Sciatic nerve (tissue), 2 donors: ENCODE data around the gene ANKS1B. TPM values are rescaled to one million over a fixed set of nuclear protein-coding genes. Genes with fewer than 3 reads are reported as not detected.
"Not testable (repeated sequence)": the region's sequence is repeated elsewhere in the genome, so short reads cannot be mapped to it uniquely, and the experiment has no call there.

Source experiments
- ATAC-seq: fragments of 200-7000 bp; cut with Tn5 transposase; one replicate; pipeline ENCODE4 v1.9.1; 2020; ENCODE audit warnings: mild to moderate bottlenecking, moderate library complexity
- DNase-seq: peaks from one replicate; pipeline ENCODE4 v3.0.0-alpha.2; 2020; ENCODE audit warnings: low spot score
- intact Hi-C: fragments of 100-400 bp; cut with DNase I; formaldehyde crosslinking; loops from one replicate; pipeline ENCODE4 v1.14.2; 2022
- total RNA-seq: library from RNA; stranded (reverse); fragmentation: NEBNext Ultra II Directional; extraction: Animal tissue kit (Norgen Biotek cat#: 25700); gene quantifications from one replicate; pipeline ENCODE4 v1.2.1, GENCODE V29; 2021
- donor health status: DM: no; HTN: no; CAD: no.
- donor health status: DM: no; HTN: no; CAD: no.

The ANKS1B gene
- total RNA-seq, 1 donor from 2014 or later, result 20.8 TPM

- ATAC-seq (no peak), DNase-seq (no peak)
- intact Hi-C loops, result no loop called here
Observed at GRCh38 chr12:99906786-99907579, 77.8 kb downstream of the ANKS1B start.

GRCh38 chr12:99901181-99901580 is 83.6 kb downstream of the ANKS1B start:
- intact Hi-C loops, result no loop called here
- DNase-seq (no peak), ATAC-seq (no peak)

DNA sequence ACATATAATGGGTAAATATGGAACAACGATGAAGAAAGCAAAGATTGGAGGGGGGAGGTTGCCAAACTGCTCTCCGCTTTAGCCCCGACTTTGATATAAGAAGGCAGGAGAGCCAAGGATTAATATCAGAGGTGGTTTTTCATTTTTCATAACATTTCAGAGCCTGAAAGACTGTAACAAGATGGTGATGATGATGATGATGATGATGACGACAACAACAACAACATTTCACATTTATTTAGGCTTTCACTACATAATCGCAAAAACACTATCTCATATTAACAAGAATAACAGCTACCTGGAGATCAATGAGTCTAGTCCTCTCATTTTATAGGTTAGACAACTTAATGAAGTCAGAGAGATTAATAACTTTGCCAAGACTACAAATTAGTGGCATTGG is 86.1 kb downstream of the ANKS1B start:
- ATAC-seq, result no peak
- no peak for DNase-seq
- intact Hi-C loops, result no loop called here

DNA sequence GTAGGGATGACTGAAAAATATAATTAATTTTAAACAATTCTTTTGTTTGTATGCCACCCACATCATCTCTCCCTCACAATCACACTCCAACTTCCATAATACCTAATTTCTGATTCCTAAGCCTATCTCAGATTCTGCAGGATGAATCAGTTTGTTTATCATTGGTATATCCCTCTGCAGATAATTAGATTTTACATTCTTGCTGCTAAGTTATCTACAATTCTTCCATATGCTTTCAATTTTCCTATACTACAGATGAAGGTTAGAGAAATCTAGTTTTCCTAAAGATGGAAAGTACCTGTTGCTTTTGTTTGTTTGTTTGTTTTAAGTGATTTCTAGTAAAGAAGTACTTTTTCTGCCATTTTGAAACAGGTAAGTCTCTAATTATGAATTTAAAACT is 105.3 kb downstream of the ANKS1B start:
- intact Hi-C loops, result no loop called here
- ATAC-seq (no peak), DNase-seq (no peak)

DNA sequence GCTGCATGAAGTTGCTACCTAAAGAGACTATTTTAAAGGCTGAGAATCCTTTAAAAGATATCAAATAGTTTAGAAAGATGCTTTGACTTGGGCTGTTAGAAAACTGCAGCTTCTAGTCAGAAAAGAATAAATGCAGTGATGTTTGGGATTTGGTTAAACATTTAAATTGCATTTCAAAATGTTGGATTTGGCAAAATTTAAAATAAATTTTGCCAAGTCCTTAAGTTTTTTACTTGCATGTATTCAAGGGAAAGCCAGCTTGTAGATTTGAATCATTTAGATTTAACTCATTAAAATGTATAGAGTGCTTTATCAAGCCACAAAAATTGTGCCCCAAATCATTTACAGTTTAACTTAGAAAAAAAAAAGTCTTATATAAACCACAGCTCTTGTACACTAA is 109.7 kb downstream of the ANKS1B start:
- intact Hi-C loops, result no loop called here

GRCh38 chr12:99870085-99870484 is 114.7 kb downstream of the ANKS1B start:
- intact Hi-C loops, result no loop called here
- DNase-seq (no peak), ATAC-seq (no peak)

More for the DNA sequence above, 109.7 kb downstream of the ANKS1B start:
- DNase-seq (no peak), ATAC-seq (no peak)

- intact Hi-C loops, result loop anchor here (5.0 kb wide), 1 partner anchor 1594 kb away; no protein-coding TSS in a partner anchor
- DNase-seq (no peak), ATAC-seq (no peak)
Observed at GRCh38 chr12:99861731-99862130, 123.0 kb downstream of the ANKS1B start.

GRCh38 chr12:99859126-99859525 is 125.6 kb downstream of the ANKS1B start:
- no peak for DNase-seq
- ATAC-seq, result no peak
- intact Hi-C loops, result no loop called here

DNA sequence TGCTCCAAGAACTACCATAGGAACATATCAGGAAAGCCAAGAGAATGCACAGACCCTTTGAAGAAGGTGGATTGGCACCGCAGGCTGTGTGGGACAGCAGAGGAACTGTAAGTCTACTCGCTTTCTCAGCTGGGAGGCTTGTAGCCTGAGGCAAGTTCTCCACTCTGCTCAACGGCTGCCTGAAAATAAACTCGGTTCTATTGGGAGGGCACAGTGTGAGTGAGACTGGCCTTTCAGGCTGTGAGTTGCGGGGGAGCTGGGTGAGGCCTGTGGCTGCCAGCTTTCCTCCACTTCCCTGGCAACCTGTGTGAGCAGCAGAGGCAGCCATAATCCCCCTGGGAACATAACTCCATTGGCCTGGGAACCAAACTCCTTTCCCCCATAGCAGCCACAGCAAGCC is 132.1 kb downstream of the ANKS1B start:
- intact Hi-C loops, result no loop called here
- ATAC-seq, result no peak
- DNase-seq, result no peak

DNA sequence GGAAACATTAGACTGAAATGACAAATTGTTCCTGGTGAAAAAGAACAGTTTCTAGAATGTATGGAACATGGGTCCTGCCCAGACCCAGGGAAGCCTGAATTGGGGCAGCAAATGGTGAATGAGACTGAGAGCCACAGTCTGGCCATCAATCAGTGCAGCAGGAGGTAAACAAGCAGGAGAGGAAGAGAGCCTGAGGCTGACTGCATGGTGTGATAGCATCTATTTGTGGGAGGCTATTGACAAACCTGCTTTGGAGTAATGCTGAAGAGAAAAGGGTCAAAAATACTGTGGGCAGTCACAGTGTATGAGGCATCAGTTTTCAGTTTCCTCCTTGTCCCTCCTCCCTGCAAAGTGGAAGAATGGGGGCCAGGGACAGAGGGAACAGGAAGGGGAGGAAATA is 136.8 kb downstream of the ANKS1B start:
- ATAC-seq (no peak), DNase-seq (no peak)
- intact Hi-C loops, result no loop called here

GRCh38 chr12:99834710-99835109 is 150.0 kb downstream of the ANKS1B start:
- ATAC-seq (no peak), DNase-seq (no peak)
- intact Hi-C loops, result no loop called here

DNA sequence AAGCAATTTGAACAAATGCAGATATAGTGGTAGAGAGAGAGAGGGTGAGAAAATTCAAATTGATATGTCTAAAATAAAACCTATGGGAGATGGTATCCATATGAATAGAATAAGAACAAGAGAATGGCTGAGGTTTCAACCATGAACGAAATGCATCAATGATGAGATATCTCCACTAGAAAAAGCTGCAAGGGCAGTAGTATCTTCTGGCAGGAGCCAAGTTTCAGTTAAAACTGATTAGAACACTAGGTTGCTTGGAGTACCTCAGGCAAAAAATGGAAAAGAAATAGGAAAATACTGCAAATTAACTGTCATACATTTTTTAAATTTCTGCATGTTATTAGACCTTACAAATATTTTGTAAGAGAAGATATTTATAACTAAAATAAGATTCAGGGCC is 151.3 kb downstream of the ANKS1B start:
- no peak for ATAC-seq
- intact Hi-C loops, result no loop called here
- DNase-seq, result no peak

GRCh38 chr12:99824900-99825542 is 159.7 kb downstream of the ANKS1B start:
- ATAC-seq (no peak), DNase-seq (no peak)
- intact Hi-C loops, result no loop called here

- intact Hi-C loops, result no loop called here
- no peak for DNase-seq
- no peak for ATAC-seq
Observed at GRCh38 chr12:99822273-99822672, 162.5 kb downstream of the ANKS1B start.

DNA sequence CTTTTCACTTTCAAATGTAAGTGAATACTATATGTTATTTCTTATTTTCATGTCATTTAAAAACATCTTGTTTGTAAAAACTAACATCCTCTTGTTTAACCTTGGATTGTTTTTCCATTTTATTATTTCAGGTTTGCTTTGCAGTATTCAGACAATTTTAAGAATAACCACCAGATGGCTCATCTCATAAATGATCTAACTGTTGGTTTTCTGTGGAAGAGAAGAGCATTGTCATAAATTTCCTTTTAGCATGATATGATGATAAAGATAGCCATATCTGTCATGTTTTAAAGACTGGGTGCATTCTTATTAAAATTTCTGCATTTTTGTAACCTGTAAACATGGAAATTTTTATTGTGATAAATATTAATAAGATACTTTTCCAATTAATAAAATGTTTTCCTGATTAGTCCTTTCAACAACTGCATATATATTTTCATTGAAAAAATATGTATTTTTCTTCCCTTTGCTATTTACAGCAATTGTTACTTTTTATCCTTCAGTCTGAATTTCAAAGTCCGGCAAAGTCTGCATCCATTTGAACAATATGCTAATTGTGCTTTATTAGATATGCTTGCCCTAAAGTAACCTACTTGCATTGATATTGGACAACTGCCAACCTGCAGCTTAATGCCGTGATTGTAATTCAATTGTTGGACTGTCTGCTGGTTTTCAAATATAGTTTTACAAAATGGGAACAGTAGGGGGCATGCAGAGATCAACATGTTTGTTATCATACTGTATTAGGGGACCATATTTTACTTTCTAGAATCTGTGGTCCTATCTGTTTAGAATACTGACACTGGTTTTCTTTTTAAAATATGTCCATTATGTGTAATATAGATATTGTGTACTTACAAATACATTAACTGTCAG is 173.8 kb downstream of the ANKS1B start:
- intact Hi-C loops, result no loop called here
- peak; percentile 48 for ATAC-seq
- no peak for DNase-seq

DNA sequence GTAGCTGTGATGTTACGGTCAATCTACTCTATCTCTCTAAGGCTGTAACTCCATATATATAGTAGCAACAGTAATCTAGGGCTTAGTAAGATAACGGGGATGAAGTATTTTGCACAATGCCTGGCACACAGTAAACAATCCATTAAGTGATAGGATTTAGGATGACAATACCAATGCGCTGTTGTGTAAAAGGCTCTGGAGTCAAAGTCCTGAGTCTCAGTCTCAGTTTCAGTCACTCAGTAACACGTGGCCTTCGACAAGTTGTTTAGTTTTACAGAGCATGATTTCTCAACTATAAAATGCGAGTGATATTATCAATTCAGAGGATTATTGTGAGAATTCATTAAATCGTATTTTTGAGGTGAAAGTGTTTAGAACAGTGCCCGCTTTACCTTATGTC is 174.8 kb downstream of the ANKS1B start:
- DNase-seq (no peak), ATAC-seq (no peak)
- intact Hi-C loops, result no loop called here

DNA sequence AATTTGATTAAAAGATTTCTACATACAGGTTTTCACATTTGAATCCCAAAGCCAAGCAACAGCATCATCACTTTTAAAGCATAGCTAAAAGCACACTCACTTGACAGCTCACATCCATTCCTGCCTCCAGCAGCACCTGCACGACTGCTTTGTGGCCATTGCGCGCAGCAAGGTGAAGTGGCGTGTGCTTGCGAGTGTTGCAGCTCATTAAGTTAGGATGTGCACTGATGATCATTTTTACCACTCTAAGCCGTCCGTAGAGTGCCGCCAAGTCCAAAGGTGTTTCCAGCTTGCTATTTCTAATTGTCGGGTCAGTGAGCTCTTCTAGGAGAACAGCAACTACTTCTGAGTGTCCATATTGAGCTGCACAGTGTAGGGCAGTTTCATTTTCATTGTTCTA is 178.4 kb downstream of the ANKS1B start:
- intact Hi-C loops, result no loop called here
- ATAC-seq, result no peak
- no peak for DNase-seq

GRCh38 chr12:99804715-99805114 is 180.0 kb downstream of the ANKS1B start:
- no peak for ATAC-seq
- DNase-seq, result no peak
- intact Hi-C loops, result no loop called here

GRCh38 chr12:99800605-99801004 is 184.1 kb downstream of the ANKS1B start:
- ATAC-seq (no peak), DNase-seq (no peak)
- intact Hi-C loops, result no loop called here

DNA sequence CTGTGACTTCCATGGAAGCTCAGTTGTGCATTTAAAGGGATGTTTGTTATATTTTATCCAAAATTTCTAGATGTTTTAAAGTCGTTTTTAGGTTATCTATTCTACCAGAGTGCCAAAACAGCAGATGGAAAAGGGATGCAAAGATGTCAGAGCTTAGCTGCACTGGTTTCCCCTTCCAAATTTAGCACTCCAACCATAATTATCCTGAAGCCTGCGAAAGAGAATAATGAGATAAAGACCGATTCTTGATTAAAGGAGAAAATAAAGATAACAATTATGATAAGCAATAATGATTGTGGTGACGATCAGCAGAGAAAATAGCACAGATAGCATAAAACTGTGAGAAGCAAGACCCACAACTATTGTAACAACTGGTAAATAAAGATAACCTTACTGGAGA is 186.8 kb downstream of the ANKS1B start:
- intact Hi-C loops, DNase-seq, ATAC-seq: not testable (repeated sequence)
